ENCODE measurements around the gene DCN.

- TF ChIP-seq, protein P1, sequence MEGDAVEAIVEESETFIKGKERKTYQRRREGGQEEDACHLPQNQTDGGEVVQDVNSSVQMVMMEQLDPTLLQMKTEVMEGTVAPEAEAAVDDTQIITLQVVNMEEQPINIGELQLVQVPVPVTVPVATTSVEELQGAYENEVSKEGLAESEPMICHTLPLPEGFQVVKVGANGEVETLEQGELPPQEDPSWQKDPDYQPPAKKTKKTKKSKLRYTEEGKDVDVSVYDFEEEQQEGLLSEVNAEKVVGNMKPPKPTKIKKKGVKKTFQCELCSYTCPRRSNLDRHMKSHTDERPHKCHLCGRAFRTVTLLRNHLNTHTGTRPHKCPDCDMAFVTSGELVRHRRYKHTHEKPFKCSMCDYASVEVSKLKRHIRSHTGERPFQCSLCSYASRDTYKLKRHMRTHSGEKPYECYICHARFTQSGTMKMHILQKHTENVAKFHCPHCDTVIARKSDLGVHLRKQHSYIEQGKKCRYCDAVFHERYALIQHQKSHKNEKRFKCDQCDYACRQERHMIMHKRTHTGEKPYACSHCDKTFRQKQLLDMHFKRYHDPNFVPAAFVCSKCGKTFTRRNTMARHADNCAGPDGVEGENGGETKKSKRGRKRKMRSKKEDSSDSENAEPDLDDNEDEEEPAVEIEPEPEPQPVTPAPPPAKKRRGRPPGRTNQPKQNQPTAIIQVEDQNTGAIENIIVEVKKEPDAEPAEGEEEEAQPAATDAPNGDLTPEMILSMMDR (IDR thresholded peaks at IDR 0.05): no peak
- TF ChIP-seq POLR2A (IDR thresholded peaks at IDR 0.05): no peak
Observed at GRCh38 chr12:91139286-91139685, 43.3 kb downstream of the DCN start.
